ENCODE data around the gene LPCAT2. TPM values are rescaled to one million over a fixed set of nuclear protein-coding genes. Genes with fewer than 3 reads are reported as not detected.

The LPCAT2 gene
- total and polyA plus RNA-seq, 2 experiments from 2014 or later, result 6.4 to 9.5 TPM

DNA sequence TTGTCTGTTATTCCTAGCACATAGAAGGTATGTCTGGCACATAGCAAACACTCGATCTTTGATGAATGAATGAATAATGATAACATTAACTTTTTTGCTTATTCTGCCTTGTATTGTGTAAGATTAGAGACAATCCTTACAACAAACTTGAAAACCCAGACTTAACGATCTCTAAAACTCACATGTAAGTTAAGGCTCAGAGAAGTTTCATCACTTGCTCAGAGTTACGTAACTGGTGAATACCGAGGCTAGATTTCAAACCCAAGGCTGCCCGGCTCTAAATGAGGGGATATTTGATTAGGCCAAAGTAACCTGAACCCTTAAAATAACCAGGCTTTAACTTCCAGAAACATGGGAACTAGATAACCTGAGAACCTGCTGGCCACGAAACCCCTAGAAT, 79.9 kb downstream of the LPCAT2 start:
- Histone ChIP-seq H3K27me3 (no peaks in the 10 kb centered on the region), H3K4me2 (no peak overlapping the region), H2AFZ (no peak overlapping the region), H3K4me1 (ENCODE audit: insufficient read depth) (no peaks in the 10 kb centered on the region), H3K9me2 (replicated peaks; ENCODE audit: insufficient read depth) (no peaks in the 10 kb centered on the region), H3K9me3 (ENCODE audit: low read depth) (no peaks in the 10 kb centered on the region), H3K4me3 (no peak overlapping the region), H3K27ac (no peak overlapping the region), H3K79me2 (no peaks in the 10 kb centered on the region), H3K36me3 (replicated peaks; ENCODE audit: insufficient read depth, low read depth) (no peaks in the 10 kb centered on the region), H4K20me1 (ENCODE audit: insufficient read depth, poor library complexity, severe bottlenecking) (no peaks in the 10 kb centered on the region)
- no peak for DNase-seq (ENCODE audit: low spot score)
- TF ChIP-seq, protein P1, sequence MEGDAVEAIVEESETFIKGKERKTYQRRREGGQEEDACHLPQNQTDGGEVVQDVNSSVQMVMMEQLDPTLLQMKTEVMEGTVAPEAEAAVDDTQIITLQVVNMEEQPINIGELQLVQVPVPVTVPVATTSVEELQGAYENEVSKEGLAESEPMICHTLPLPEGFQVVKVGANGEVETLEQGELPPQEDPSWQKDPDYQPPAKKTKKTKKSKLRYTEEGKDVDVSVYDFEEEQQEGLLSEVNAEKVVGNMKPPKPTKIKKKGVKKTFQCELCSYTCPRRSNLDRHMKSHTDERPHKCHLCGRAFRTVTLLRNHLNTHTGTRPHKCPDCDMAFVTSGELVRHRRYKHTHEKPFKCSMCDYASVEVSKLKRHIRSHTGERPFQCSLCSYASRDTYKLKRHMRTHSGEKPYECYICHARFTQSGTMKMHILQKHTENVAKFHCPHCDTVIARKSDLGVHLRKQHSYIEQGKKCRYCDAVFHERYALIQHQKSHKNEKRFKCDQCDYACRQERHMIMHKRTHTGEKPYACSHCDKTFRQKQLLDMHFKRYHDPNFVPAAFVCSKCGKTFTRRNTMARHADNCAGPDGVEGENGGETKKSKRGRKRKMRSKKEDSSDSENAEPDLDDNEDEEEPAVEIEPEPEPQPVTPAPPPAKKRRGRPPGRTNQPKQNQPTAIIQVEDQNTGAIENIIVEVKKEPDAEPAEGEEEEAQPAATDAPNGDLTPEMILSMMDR (IDR thresholded peaks at IDR 0.05; ENCODE audit: poor library complexity), result no peak
- WGBS (ENCODE audit: low lambda C conversion rate, missing lambda C conversion rate), result 79% methylated on average over 6 of the region's 6 CpGs

DNA sequence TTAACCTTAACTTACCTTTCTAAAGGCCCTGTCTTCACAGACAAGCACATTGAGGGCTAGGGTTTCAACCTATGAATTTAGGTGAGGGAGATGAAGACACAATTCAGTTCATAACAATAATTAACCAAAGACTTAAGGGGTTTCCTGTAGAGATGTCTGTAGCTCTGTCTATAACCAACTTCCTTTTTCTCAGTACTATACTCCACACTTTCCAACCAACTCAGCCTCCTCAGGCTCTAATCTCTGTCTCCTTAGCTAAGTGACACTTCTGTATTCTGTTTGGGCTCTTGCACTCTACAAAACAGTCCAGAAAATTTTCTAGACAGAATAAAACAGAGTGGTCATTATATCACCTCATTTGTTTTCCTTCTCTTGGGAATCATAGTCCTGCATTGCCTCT, 83.4 kb downstream of the LPCAT2 start:
- Histone ChIP-seq H4K20me1 (ENCODE audit: insufficient read depth, poor library complexity, severe bottlenecking) (no peaks in the 10 kb centered on the region), H3K4me1 (ENCODE audit: insufficient read depth) (no peaks in the 10 kb centered on the region), H2AFZ (no peak overlapping the region), H3K4me2 (no peak overlapping the region), H3K4me3 (no peak overlapping the region), H3K9me2 (replicated peaks; ENCODE audit: insufficient read depth) (no peaks in the 10 kb centered on the region), H3K79me2 (no peaks in the 10 kb centered on the region), H3K27ac (no peak overlapping the region), H3K27me3 (no peaks in the 10 kb centered on the region), H3K9me3 (ENCODE audit: low read depth) (no peaks in the 10 kb centered on the region), H3K36me3 (replicated peaks; ENCODE audit: insufficient read depth, low read depth) (no peaks in the 10 kb centered on the region)
- no peak for DNase-seq (ENCODE audit: low spot score)
- no peak for TF ChIP-seq EZH2 (IDR thresholded peaks at IDR 0.05; ENCODE audit: borderline replicate concordance)
- TF ChIP-seq, protein P1 (IDR thresholded peaks at IDR 0.05; ENCODE audit: poor library complexity), result no peak
- TF ChIP-seq EZH2phosphoT487 (IDR thresholded peaks at IDR 0.05; ENCODE audit: low read depth, severe bottlenecking, unreplicated experiment), result no peak

DNA sequence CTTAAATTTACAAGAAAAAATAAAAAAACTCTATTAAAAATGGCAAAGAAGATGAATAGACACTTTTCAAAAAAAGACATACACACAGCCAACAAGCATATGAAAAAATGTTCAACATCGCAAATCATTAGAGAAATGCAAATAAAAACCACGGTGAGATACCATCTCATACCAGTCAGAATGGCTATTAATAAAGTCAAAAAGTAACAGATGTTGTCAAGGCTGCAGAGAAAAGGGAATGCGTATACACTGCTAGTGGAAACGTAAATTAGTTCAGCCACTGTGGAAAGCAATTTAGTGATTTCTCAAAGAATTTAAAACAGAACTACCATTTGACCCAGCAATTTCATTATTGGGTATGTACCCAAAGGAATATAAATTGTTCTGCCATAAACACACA, 89.1 kb downstream of the LPCAT2 start:
- H3K4me3 ChIP-seq, result no peak overlapping the region
- no peak overlapping the region for H3K4me2 ChIP-seq
- no peak overlapping the region for H3K27ac ChIP-seq
- no peaks in the 10 kb centered on the region for H4K20me1 ChIP-seq (ENCODE audit: insufficient read depth, poor library complexity, severe bottlenecking)
- DNase-seq (ENCODE audit: low spot score), result no peak
- no peaks in the 10 kb centered on the region for H3K27me3 ChIP-seq
- H3K4me1 ChIP-seq (ENCODE audit: insufficient read depth), result no peaks in the 10 kb centered on the region
- H2AFZ ChIP-seq, result no peak overlapping the region
- no peaks in the 10 kb centered on the region for H3K79me2 ChIP-seq
- H3K9me2 ChIP-seq (replicated peaks; ENCODE audit: insufficient read depth), result no peaks in the 10 kb centered on the region
- H3K9me3 ChIP-seq (ENCODE audit: low read depth), result no peaks in the 10 kb centered on the region
- TF ChIP-seq EZH2 (IDR thresholded peaks at IDR 0.05; ENCODE audit: borderline replicate concordance), result no peak
- TF ChIP-seq, protein P1 (IDR thresholded peaks at IDR 0.05; ENCODE audit: poor library complexity), result no peak
- no peak for TF ChIP-seq EZH2phosphoT487 (IDR thresholded peaks at IDR 0.05; ENCODE audit: low read depth, severe bottlenecking, unreplicated experiment)
- 58% methylated on average over 4 of the region's 4 CpGs for WGBS (ENCODE audit: low lambda C conversion rate, missing lambda C conversion rate)
- H3K36me3 ChIP-seq (replicated peaks; ENCODE audit: insufficient read depth, low read depth), result no peaks in the 10 kb centered on the region

DNA sequence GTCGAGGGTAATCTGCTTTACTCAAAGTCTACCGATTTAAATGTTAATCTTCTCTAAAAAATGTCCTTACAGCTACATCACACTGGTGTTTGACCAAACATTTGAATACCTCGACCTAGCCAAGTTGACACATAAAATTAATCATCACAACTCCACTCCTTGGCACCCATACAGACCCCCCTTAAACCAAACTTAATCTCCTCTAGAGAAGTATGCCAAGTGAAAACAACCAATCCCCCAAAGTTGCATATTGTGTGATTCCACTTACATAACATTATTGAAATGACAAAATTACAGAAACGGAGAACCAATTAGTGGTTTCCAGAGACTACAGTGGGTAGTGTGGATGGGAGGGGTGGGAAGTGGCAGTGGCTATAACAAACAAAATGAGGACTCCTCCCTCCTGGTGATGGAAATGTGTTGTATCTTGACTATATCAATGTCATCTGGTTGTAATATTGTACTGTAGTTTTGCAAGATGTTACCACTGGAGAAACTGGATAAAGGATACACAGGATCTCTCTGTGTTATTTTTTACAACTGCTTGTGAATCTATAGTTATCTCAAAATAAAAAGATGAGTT, 97.0 kb downstream of the LPCAT2 start:
- Histone ChIP-seq H3K4me2 (no peak overlapping the region), H3K4me3 (no peak overlapping the region), H4K20me1 (ENCODE audit: insufficient read depth, poor library complexity, severe bottlenecking) (no peaks in the 10 kb centered on the region), H3K36me3 (replicated peaks; ENCODE audit: insufficient read depth, low read depth) (no peaks in the 10 kb centered on the region), H3K27ac (no peak overlapping the region), H3K9me3 (ENCODE audit: low read depth) (no peaks in the 10 kb centered on the region), H3K4me1 (ENCODE audit: insufficient read depth) (no peaks in the 10 kb centered on the region), H3K27me3 (no peaks in the 10 kb centered on the region), H2AFZ (no peak overlapping the region), H3K9me2 (replicated peaks; ENCODE audit: insufficient read depth) (no peaks in the 10 kb centered on the region), H3K79me2 (no peaks in the 10 kb centered on the region)
- 84% methylated on average over 4 of the region's 4 CpGs for WGBS (ENCODE audit: low lambda C conversion rate, missing lambda C conversion rate)
- TF ChIP-seq EZH2 (IDR thresholded peaks at IDR 0.05; ENCODE audit: borderline replicate concordance) (no peak), EZH2phosphoT487 (IDR thresholded peaks at IDR 0.05; ENCODE audit: low read depth, severe bottlenecking, unreplicated experiment) (no peak)
- TF ChIP-seq, protein P1 (IDR thresholded peaks at IDR 0.05; ENCODE audit: poor library complexity), result no peak
- no peak for DNase-seq (ENCODE audit: low spot score)
